Measurements from ENCODE around the gene PRDM4. TPM values are rescaled to one million over a fixed set of nuclear protein-coding genes. Genes with fewer than 3 reads are reported as not detected.

Gene PRDM4
- total RNA-seq, 1 experiment from 2014 or later: 32.9 TPM

DNA sequence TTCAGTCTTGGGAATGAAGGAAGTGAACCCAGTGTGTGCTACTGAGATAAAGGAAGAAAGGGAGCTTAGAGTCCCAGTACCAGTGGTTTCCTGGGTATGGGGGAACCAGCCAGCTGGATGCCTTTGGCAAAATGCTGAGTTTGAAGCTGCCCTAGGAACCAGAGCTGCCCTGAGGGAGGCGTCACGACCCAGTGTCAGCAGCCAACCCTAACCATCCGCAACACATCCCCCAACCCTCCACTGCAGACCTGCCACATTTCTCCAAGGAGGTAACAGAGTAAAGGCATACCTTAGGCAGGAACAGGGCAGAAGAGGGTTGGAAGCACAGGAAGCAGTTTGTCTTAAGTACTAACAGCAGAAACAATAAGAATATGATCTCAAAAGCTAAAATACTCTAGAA is 28.6 kb downstream of the PRDM4 start:
- ATAC-seq: no peak; the same call in 1 of the 2 replicates

More for the DNA sequence above, 28.6 kb downstream of the PRDM4 start:
- Histone ChIP-seq H3K27me3 (ENCODE audit: insufficient read depth, low read length) (no peaks in the 10 kb centered on the region), H3K9me3 (ENCODE audit: control insufficient read depth in 1 of 2, insufficient read depth in 1 of 2, low read depth in 1 of 2, low read length in 2 of 2) (no peaks in the 10 kb centered on the region), H3K4me1 (ENCODE audit: control insufficient read depth in 1 of 2, insufficient read depth in 2 of 2, low read length in 2 of 2) (no peaks in the 10 kb centered on the region), H3K4me3 (replicated peaks in 1 of 2; ENCODE audit: low read depth in 1 of 2, low read length in 2 of 2) (no peak overlapping the region), H2AFZ (ENCODE audit: low read depth, low read length, poor library complexity, severe bottlenecking) (no peak overlapping the region), H3K79me2 (ENCODE audit: insufficient read depth, low read length) (no peaks in the 10 kb centered on the region), H3K36me3 (ENCODE audit: control insufficient read depth in 1 of 2, insufficient read depth in 2 of 2, low read length in 2 of 2) (peaks cover 17 to 40% of the 10 kb centered on the region in 2 experiments), H3K9ac (ENCODE audit: low read length) (no peak overlapping the region), H3K9me2 (ENCODE audit: insufficient read depth) (no peaks in the 10 kb centered on the region), H3K27ac (ENCODE audit: low read depth, low read length) (no peak overlapping the region), H3K4me2 (ENCODE audit: low read length) (no peak overlapping the region), H4K20me1 (ENCODE audit: insufficient read depth) (no peaks in the 10 kb centered on the region)
- no peak for TF ChIP-seq POLR2A (IDR thresholded peaks at IDR 0.05; ENCODE audit: borderline replicate concordance, extremely low read depth, insufficient read depth, insufficient read length)
- no peak for TF ChIP-seq ELF1 (IDR thresholded peaks at IDR 0.05; ENCODE audit: borderline replicate concordance, low read depth)
- TF ChIP-seq SIN3A (IDR thresholded peaks at IDR 0.05; ENCODE audit: low read depth): no peak
- no peak for TF ChIP-seq EZH2phosphoT487 (IDR thresholded peaks at IDR 0.05; ENCODE audit: borderline replicate concordance)
- no peak for TF ChIP-seq JUND (IDR thresholded peaks at IDR 0.05)
- no peak for TF ChIP-seq CBX3 (IDR thresholded peaks at IDR 0.05; ENCODE audit: low read depth)
- TF ChIP-seq ZNF274 (IDR thresholded peaks at IDR 0.05; ENCODE audit: low read depth, low read length): no peak
- TF ChIP-seq EZH2 (IDR thresholded peaks at IDR 0.05): no peak
- no peak for TF ChIP-seq SRF (IDR thresholded peaks at IDR 0.05; ENCODE audit: low read depth)
- TF ChIP-seq EGR1 (IDR thresholded peaks at IDR 0.05; ENCODE audit: low read depth): no peak
- TF ChIP-seq CEBPB (IDR thresholded peaks at IDR 0.05; ENCODE audit: low read depth): no peak
- TF ChIP-seq, protein P1, sequence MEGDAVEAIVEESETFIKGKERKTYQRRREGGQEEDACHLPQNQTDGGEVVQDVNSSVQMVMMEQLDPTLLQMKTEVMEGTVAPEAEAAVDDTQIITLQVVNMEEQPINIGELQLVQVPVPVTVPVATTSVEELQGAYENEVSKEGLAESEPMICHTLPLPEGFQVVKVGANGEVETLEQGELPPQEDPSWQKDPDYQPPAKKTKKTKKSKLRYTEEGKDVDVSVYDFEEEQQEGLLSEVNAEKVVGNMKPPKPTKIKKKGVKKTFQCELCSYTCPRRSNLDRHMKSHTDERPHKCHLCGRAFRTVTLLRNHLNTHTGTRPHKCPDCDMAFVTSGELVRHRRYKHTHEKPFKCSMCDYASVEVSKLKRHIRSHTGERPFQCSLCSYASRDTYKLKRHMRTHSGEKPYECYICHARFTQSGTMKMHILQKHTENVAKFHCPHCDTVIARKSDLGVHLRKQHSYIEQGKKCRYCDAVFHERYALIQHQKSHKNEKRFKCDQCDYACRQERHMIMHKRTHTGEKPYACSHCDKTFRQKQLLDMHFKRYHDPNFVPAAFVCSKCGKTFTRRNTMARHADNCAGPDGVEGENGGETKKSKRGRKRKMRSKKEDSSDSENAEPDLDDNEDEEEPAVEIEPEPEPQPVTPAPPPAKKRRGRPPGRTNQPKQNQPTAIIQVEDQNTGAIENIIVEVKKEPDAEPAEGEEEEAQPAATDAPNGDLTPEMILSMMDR (IDR thresholded peaks at IDR 0.05 in 2 of 3, conservative IDR thresholded peaks at IDR 0.05 in 1 of 3; ENCODE audit: borderline replicate concordance in 1 of 3, insufficient read depth in 1 of 3, low read depth in 2 of 3, low read length in 2 of 3): no peak
- TF ChIP-seq, protein P2, sequence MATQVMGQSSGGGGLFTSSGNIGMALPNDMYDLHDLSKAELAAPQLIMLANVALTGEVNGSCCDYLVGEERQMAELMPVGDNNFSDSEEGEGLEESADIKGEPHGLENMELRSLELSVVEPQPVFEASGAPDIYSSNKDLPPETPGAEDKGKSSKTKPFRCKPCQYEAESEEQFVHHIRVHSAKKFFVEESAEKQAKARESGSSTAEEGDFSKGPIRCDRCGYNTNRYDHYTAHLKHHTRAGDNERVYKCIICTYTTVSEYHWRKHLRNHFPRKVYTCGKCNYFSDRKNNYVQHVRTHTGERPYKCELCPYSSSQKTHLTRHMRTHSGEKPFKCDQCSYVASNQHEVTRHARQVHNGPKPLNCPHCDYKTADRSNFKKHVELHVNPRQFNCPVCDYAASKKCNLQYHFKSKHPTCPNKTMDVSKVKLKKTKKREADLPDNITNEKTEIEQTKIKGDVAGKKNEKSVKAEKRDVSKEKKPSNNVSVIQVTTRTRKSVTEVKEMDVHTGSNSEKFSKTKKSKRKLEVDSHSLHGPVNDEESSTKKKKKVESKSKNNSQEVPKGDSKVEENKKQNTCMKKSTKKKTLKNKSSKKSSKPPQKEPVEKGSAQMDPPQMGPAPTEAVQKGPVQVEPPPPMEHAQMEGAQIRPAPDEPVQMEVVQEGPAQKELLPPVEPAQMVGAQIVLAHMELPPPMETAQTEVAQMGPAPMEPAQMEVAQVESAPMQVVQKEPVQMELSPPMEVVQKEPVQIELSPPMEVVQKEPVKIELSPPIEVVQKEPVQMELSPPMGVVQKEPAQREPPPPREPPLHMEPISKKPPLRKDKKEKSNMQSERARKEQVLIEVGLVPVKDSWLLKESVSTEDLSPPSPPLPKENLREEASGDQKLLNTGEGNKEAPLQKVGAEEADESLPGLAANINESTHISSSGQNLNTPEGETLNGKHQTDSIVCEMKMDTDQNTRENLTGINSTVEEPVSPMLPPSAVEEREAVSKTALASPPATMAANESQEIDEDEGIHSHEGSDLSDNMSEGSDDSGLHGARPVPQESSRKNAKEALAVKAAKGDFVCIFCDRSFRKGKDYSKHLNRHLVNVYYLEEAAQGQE (IDR thresholded peaks at IDR 0.05; ENCODE audit: low read depth): no peak
- no peak for TF ChIP-seq FOSL1 (IDR thresholded peaks at IDR 0.05; ENCODE audit: low read depth)
- TF ChIP-seq, protein P3, sequence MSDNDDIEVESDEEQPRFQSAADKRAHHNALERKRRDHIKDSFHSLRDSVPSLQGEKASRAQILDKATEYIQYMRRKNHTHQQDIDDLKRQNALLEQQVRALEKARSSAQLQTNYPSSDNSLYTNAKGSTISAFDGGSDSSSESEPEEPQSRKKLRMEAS (IDR thresholded peaks at IDR 0.05): no peak
- no peak for TF ChIP-seq TCF7L2 (IDR thresholded peaks at IDR 0.05; ENCODE audit: borderline replicate concordance, extremely low read depth, insufficient read depth, insufficient read length)
- no peak for TF ChIP-seq POLR2AphosphoS5 (IDR thresholded peaks at IDR 0.05; ENCODE audit: low read depth, low read length)
- intact Hi-C loops (cut with micrococcal nuclease): no loop called here
- no peak for DNase-seq (ENCODE audit: low read depth, low spot score)
- POLR2A ChIA-PET: no interaction called here
- no TSS peak for BruUV-seq (replicated peaks)
- CTCF ChIA-PET: no interaction called here
- RAD21 ChIA-PET (ENCODE audit: low non-redundant PET in 1 of 2, low total read pairs in 2 of 2, uncharacterized antibody in 2 of 2, unreplicated experiment in 2 of 2): no interaction called here
